ENCODE measurements around the gene PRR15L. TPM values are rescaled to one million over a fixed set of nuclear protein-coding genes. Genes with fewer than 3 reads are reported as not detected.

The PRR15L gene
- total and polyA plus RNA-seq, 2 experiments from 2014 or later = 56.5 to 66.4 TPM

DNA sequence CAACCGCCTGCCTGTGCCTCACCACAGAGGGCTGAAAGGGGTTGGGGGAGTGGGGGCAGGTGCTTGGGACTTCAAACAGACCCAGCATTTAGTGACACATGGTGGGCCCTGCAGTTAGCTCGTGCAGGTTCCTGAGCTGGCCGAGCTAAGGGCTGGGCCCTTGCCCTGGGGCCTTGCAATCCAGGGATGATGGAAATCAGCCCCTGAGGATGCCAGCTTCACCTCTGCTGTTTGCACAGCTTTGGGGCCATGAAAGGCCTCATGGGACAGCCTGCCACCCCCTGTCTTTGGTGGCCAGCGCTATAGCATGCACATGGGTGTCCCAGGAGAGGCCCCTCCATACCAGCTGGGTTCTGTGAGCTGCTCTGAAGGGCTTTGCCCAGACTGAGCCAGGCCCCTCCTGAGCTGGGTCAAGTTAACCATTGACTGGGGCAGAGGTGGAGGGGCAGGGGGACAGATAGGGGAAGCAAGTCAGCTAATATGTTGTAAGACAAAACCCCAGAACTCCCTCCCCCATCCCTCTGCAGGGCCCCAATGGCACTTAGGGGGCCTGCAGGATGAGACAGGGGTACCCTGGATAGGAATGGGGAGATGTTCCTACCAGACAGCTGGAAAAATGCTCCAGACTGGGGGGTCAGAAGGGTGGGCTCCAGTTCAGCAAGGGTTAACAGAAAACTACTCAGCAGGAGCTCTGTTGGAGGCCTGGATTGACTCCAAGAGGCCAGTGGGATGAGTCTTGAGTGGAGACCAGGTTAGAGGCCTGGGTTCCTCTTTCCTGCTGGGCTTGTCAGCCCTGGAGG is 692 bp downstream of the PRR15L start:
- Histone ChIP-seq H3K9me3 (ENCODE audit: low read depth) (no peaks in the 10 kb centered on the region), H3K79me2 (peaks cover 47% of the 10 kb centered on the region), H3K27ac (peak overlapping the region; percentile 95), H3K36me3 (replicated peaks; ENCODE audit: insufficient read depth, low read depth) (no peaks in the 10 kb centered on the region), H3K4me2 (peak overlapping the region; percentile 83), H3K4me1 (ENCODE audit: insufficient read depth) (peaks cover 55% of the 10 kb centered on the region), H3K9me2 (replicated peaks; ENCODE audit: insufficient read depth) (no peaks in the 10 kb centered on the region), H2AFZ (no peak overlapping the region), H3K4me3 (peak overlapping the region; percentile 79), H3K27me3 (no peaks in the 10 kb centered on the region), H4K20me1 (ENCODE audit: insufficient read depth, poor library complexity, severe bottlenecking) (peaks cover 10% of the 10 kb centered on the region)
- WGBS (ENCODE audit: low lambda C conversion rate, missing lambda C conversion rate) = 39% methylated on average over 4 of the region's 4 CpGs
- no peak for TF ChIP-seq EZH2 (IDR thresholded peaks at IDR 0.05; ENCODE audit: borderline replicate concordance)
- TF ChIP-seq, protein P1, sequence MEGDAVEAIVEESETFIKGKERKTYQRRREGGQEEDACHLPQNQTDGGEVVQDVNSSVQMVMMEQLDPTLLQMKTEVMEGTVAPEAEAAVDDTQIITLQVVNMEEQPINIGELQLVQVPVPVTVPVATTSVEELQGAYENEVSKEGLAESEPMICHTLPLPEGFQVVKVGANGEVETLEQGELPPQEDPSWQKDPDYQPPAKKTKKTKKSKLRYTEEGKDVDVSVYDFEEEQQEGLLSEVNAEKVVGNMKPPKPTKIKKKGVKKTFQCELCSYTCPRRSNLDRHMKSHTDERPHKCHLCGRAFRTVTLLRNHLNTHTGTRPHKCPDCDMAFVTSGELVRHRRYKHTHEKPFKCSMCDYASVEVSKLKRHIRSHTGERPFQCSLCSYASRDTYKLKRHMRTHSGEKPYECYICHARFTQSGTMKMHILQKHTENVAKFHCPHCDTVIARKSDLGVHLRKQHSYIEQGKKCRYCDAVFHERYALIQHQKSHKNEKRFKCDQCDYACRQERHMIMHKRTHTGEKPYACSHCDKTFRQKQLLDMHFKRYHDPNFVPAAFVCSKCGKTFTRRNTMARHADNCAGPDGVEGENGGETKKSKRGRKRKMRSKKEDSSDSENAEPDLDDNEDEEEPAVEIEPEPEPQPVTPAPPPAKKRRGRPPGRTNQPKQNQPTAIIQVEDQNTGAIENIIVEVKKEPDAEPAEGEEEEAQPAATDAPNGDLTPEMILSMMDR (IDR thresholded peaks at IDR 0.05; ENCODE audit: poor library complexity) = no peak
- no peak for TF ChIP-seq EZH2phosphoT487 (IDR thresholded peaks at IDR 0.05; ENCODE audit: low read depth, severe bottlenecking, unreplicated experiment)
- peak; percentile 47 for DNase-seq (ENCODE audit: low spot score)

DNA sequence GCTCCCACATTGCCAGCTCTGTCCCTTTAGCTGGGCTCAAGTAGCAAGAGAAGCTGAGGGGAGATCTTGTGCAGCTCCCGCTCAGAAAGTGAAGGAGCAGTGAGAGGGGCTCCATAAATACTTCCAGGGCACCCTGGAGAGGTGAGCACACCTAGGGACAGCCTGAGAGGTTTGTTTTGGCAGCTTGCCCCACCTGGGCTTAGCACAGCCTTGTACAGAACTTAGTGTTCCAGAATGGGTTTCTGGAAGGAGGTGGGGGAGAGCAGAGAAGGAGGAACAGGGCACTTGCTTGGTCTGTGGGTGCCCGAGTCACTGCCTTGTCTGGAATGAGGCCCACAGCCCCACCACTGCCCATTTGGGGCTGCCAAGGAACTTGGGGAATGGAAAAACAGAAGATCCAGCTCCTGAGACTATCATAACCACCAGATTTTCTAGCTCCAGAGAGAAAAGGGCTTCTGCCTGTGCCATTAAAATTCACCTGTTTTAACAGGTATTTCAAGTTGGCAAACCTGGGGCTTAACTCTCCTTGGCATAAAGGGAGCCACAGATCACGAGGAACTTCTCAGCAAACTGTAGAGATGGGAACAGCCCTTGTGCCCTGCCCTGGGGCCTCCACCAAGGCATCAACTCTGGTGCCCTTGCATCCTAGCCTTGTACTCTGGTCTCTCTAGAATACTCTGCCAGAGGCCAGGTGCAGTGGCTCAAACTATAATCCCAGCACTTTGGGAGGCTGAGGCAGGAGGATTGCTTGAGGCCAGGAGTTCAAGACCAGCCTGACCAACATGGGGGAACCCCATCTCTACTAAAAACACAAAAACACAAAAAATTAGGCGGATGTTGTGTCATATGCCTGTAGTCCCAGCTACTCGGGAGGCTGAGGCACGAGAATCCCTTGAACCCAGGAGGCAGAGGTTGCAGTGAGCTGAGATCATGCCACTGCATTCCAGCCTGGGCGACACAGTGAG is 1.9 kb downstream of the PRR15L start:
- Histone ChIP-seq H3K36me3 (replicated peaks; ENCODE audit: insufficient read depth, low read depth) (no peaks in the 10 kb centered on the region), H3K9me2 (replicated peaks; ENCODE audit: insufficient read depth) (no peaks in the 10 kb centered on the region), H3K27ac (peak overlapping the region; percentile 95), H3K79me2 (peaks cover 55% of the 10 kb centered on the region), H3K4me2 (peak overlapping the region; percentile 83), H2AFZ (no peak overlapping the region), H4K20me1 (ENCODE audit: insufficient read depth, poor library complexity, severe bottlenecking) (peaks cover 10% of the 10 kb centered on the region), H3K9me3 (ENCODE audit: low read depth) (no peaks in the 10 kb centered on the region), H3K4me3 (peak overlapping the region; percentile 79), H3K27me3 (no peaks in the 10 kb centered on the region), H3K4me1 (ENCODE audit: insufficient read depth) (peaks cover 53% of the 10 kb centered on the region)
- TF ChIP-seq, protein P1 (IDR thresholded peaks at IDR 0.05; ENCODE audit: poor library complexity) = no peak
- TF ChIP-seq EZH2phosphoT487 (IDR thresholded peaks at IDR 0.05; ENCODE audit: low read depth, severe bottlenecking, unreplicated experiment) = no peak
- TF ChIP-seq EZH2 (IDR thresholded peaks at IDR 0.05; ENCODE audit: borderline replicate concordance) = no peak
- WGBS (ENCODE audit: low lambda C conversion rate, missing lambda C conversion rate) = 64% methylated on average over 7 of the region's 7 CpGs
- peak; percentile 43 for DNase-seq (ENCODE audit: low spot score)

DNA sequence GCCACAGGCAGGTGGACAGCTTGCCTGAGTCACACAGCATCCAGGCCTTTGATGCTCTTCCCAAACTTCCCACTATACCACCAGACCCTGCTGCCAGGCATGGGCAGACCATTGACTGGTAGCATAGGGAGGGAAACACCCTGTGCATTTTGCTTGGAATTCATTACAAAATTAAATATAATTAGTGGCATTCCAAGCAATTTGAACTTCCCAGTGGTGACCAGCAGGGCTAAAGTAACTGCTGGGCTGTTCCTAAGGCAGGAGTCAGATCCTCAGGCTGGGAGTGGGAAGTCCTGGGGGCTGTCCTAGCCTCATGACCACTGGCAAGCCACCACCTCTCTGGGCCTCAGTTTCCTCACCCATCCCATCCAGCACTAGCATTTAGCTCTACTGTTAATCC is 3.8 kb downstream of the PRR15L start:
- H3K36me3 ChIP-seq (replicated peaks; ENCODE audit: insufficient read depth, low read depth) = no peaks in the 10 kb centered on the region
- H3K4me2 ChIP-seq = peak overlapping the region; percentile 83
- H3K9me2 ChIP-seq (replicated peaks; ENCODE audit: insufficient read depth) = no peaks in the 10 kb centered on the region
- H3K79me2 ChIP-seq = peaks cover 55% of the 10 kb centered on the region
- TF ChIP-seq EZH2 (IDR thresholded peaks at IDR 0.05; ENCODE audit: borderline replicate concordance) (no peak), EZH2phosphoT487 (IDR thresholded peaks at IDR 0.05; ENCODE audit: low read depth, severe bottlenecking, unreplicated experiment) (no peak)
- TF ChIP-seq, protein P1 (IDR thresholded peaks at IDR 0.05; ENCODE audit: poor library complexity) = no peak
- no peak overlapping the region for H2AFZ ChIP-seq
- no peaks in the 10 kb centered on the region for H3K27me3 ChIP-seq
- DNase-seq (ENCODE audit: low spot score) = no peak
- peaks cover 51% of the 10 kb centered on the region for H3K4me1 ChIP-seq (ENCODE audit: insufficient read depth)
- H4K20me1 ChIP-seq (ENCODE audit: insufficient read depth, poor library complexity, severe bottlenecking) = peaks cover 10% of the 10 kb centered on the region
- peak overlapping the region; percentile 95 for H3K27ac ChIP-seq
- H3K9me3 ChIP-seq (ENCODE audit: low read depth) = no peaks in the 10 kb centered on the region
- H3K4me3 ChIP-seq = no peak overlapping the region
